C4-2B (cell line): Measurements from ENCODE around the gene TCF4.

Source experiments
- H3K27ac ChIP-seq: fragments of 450-650 bp; 2 replicates; pipeline ENCODE4 v1.5.1; 2017
- ZFX ChIP-seq: fragments of 450-650 bp; IDR thresholded peaks from 2 replicates; pipeline ENCODE4 v1.6.1; 2017
- TF ChIP-seq, protein P1 (sequence below): fragments of 450-650 bp; conservative IDR thresholded peaks from 2 replicates; pipeline ENCODE4 v1.5.1; 2017; ENCODE audit warnings: mild to moderate bottlenecking

Gene TCF4

DNA sequence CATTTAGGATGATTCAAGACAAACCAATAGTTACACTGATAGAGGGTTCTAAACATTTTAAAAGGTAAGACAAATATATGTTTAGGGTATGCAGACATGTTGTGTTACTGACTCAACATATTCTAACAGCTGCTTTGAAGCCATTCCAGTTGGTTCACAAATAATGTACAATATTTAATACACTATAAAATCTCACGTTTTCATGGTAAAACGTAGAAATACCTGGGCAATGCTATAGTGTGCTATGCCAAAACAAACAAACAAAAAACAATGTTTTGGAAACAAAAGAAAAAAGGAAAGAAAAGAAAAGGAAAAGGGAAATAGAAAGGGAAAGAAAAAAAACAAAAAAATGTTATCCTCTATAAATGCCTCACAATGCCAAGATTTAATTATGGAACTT lies 277.1 kb downstream of the TCF4 start:
- H3K27ac ChIP-seq, result no peak overlapping the region
- TF ChIP-seq ZFX, result no peak
- TF ChIP-seq, protein P1, sequence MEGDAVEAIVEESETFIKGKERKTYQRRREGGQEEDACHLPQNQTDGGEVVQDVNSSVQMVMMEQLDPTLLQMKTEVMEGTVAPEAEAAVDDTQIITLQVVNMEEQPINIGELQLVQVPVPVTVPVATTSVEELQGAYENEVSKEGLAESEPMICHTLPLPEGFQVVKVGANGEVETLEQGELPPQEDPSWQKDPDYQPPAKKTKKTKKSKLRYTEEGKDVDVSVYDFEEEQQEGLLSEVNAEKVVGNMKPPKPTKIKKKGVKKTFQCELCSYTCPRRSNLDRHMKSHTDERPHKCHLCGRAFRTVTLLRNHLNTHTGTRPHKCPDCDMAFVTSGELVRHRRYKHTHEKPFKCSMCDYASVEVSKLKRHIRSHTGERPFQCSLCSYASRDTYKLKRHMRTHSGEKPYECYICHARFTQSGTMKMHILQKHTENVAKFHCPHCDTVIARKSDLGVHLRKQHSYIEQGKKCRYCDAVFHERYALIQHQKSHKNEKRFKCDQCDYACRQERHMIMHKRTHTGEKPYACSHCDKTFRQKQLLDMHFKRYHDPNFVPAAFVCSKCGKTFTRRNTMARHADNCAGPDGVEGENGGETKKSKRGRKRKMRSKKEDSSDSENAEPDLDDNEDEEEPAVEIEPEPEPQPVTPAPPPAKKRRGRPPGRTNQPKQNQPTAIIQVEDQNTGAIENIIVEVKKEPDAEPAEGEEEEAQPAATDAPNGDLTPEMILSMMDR, result no peak

DNA sequence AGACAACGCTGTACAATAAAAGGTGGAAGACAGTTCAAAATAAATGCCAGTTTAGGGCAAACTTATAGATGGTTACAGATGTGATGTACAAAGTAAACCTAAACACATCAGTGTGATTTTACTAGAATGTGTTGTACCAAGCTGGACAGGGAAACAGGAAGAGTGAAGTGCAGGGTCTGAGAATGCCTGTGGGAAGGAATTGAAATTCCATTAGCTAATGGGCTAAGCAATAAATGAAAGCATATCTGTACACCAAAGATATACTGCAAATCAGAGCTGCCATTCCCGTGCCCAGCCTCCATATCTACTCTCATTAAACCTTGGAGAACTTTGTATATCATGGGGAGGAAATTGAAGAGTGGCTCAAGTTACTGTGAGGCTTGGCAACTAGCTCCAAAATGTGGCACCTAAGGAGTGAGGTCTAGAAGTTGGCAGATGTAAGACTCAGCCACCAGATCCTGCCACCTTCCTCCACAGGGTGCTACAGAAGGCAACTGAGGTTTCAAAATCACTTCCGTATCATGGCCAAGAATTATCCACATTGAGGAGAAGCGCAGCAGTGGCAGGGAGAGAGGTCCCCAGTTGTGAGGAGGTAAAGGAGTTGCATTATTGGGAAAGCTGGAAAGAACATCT lies 277.8 kb downstream of the TCF4 start:
- no peak overlapping the region for H3K27ac ChIP-seq
- TF ChIP-seq ZFX, result no peak
- TF ChIP-seq, protein P1, result no peak

DNA sequence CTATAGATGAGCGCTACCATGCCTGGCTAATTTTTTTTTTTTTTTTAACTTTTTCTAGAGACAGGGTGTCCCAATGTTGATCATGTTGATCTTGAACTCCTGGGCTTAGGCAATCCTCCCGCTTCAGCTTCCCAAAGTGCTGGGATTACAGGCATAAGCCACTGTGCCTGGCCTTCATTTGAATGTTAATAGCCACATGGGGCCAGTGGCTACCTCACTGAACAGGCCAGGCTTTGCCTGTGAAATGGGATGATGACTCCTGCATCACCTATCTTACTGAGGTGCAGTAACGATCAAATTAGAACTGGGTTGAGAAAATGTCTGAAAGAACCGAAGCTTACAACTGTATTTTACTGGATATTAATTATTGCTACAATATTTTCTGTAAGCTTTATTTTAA lies 278.7 kb downstream of the TCF4 start:
- H3K27ac ChIP-seq, result no peak overlapping the region
- TF ChIP-seq, protein P1, result no peak
- TF ChIP-seq ZFX, result no peak

DNA sequence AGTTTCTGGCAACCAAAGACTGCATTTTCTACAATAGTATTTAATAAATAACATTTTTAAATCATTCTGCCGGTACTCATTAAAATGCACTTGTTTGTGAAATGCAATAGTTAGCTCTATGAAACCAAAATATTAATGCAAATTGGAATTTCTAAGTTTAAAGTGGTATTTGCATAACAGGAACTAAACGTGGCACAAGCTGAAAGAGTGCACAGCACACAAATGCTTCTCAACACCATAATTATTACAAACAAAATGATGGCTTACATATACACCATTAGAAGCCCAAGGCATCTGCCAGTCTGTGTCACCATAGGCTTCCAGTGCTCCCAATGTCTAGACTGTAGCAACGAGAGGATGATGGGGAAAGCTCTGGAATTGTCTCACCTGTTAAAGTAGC lies 280.5 kb downstream of the TCF4 start:
- TF ChIP-seq, protein P1, result no peak
- no peak for TF ChIP-seq ZFX
- no peak overlapping the region for H3K27ac ChIP-seq

DNA sequence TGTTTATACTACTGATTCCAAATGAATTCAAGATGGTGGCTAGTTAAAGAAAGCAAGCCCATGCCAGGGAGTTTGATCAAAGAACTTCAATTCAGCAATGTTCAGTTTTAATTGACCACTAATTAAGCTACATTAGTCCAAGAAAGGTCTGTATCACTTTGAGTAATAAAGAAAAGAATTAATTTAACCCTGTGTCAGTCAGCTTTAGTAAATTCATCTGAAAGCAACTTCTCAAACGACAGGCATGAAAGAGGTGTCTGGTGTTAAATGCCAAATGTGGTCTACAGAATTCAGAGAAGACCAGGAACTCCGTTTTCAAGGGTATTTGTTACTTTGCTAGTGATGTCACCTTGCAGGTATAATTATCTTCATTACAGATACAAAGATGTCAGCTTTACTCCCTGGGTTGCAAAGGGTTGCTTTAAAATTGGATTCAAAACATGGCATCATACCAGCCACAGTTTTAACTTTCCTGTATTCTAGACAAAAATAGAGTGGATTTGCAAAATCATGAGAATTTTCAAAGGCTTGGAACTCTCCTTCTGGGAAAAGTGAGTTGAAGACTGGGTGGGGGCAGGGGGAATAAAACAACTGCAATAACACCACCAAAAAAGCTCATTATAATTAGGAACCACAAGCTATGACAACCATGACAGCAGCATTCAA lies 281.5 kb downstream of the TCF4 start:
- H3K27ac ChIP-seq, result no peak overlapping the region
- TF ChIP-seq, protein P1, result no peak
- no peak for TF ChIP-seq ZFX

DNA sequence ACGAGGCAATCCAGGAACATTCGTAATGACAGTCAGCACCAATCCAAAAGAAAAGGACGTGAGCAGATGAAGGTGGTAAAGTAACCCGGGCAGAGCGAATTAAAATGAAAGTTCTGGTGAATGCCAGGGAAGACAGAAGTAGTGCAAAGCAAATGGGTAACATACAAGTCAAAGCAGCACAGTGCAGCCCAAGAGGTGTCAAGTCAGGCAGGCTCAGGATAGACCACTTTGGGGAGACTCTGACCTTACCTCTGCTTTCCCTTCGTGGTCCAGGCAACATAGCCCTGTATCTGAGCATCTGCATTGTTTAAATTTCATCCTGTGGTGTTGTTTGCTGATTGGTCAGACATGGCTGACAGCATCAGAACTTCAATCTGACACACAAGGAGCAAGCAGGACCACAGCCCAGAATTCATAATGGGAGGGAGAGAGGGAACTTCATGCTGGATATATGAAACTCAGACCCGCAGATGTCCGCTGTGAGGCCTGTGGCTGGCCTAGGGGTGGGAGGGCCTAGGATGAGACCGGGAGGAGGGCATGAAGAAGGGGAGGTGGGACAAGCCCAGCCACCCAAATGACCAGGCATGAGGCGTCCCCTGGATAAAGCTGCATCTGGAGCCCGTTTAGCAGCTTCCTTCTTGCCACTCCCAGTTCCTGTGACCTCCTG lies 285.7 kb downstream of the TCF4 start:
- TF ChIP-seq, protein P1, result no peak
- TF ChIP-seq ZFX, result no peak
- no peak overlapping the region for H3K27ac ChIP-seq

DNA sequence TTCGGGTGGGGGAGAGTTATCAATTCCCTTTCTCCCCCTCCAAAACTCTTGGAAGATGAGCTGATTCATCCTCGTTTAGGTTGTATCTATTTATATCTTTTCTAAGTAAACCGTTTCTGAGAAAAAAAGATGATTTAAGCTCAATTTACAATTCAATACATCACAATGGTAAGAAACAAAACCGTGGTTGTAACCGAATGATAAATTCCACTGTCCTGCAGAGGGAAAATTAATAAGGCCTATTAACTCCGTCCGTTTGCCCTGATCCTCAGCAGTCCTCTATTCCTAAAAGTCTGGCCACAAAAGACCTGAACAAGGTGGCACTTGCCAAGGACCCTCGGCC lies 286.2 kb downstream of the TCF4 start:
- TF ChIP-seq ZFX, result no peak
- TF ChIP-seq, protein P1, result no peak
- H3K27ac ChIP-seq, result no peak overlapping the region
